GM12878 (cell line): ENCODE measurements around the gene RPA3. TPM values are rescaled to one million over a fixed set of nuclear protein-coding genes. Genes with fewer than 3 reads are reported as not detected.

Experiments
- ATAC-seq: fragments of 200-7000 bp; cut with Tn5 transposase; 3 replicates; pipeline ENCODE4 v1.9.1; 2020; ENCODE audit warnings: mild to moderate bottlenecking, moderate library complexity
- BruUV-seq: library from RNA; stranded (reverse); fragments of 400-500 nt; replicated peaks from 2 replicates; lab custom pipeline; 2021; lab: Mats Ljungman, UMichigan
- CTCF ChIA-PET: fragments of 300-600 bp; sonication (Branson Sonifier 250); formaldehyde crosslinking; extraction: SDS; loops from one replicate; lab custom pipeline; 2021; ENCODE audit warnings: inconsistent platforms; lab: Yijun Ruan, JAX
- POLR2A ChIA-PET: fragments of 350-600 bp; formaldehyde crosslinking; extraction: SDS; loops from one replicate; lab custom pipeline; 2021; ENCODE audit warnings: inconsistent platforms; lab: Charles Lee
- RAD21 ChIA-PET: fragments of 300-600 bp; sonication (Branson Sonifier 250); formaldehyde crosslinking; loops from one replicate; lab custom pipeline; 2023; ENCODE audit warnings: antibody characterized with exemption; ENCODE audit not compliant: unreplicated experiment; lab: Charles Lee
- SMC1A ChIA-PET: fragments of 300-600 bp; sonication (Branson Sonifier 250); formaldehyde crosslinking; loops from one replicate; lab custom pipeline; 2023; ENCODE audit not compliant: unreplicated experiment, uncharacterized antibody; lab: Charles Lee
- DNase-seq: peaks from one replicate; pipeline ENCODE4 v3.0.0-alpha.2; 2011; ENCODE audit warnings: low read depth, low spot score
- FAIRE-seq: peaks from 3 replicates; lab custom pipeline; 2011; peaks lifted over from hg19 to GRCh38; lab: Jason Lieb, UNC
- H2AFZ ChIP-seq: 2 replicates; pipeline ENCODE4 v1.6.0; 2011; ENCODE audit warnings: low read depth, low read length, control low read depth; ENCODE audit not compliant: control insufficient read depth
- H3K27ac ChIP-seq: 2 replicates; pipeline ENCODE4 v1.5.1; 2011; ENCODE audit warnings: control low read depth; ENCODE audit not compliant: control insufficient read depth, insufficient read depth
- H3K27me3 ChIP-seq, 2 experiments: replicated peaks in 1 of 2; 2 replicates each; pipeline versions ENCODE4 v1.6.0 to v1.6.1; 2011; ENCODE audit warnings: low read length in 1 of 2; ENCODE audit not compliant: control insufficient read depth in 2 of 2, insufficient read depth in 2 of 2
- H3K36me3 ChIP-seq, 2 experiments: 2 replicates each; pipeline ENCODE4 v1.5.1; 2011; ENCODE audit warnings: low read length in 1 of 2; ENCODE audit not compliant: control insufficient read depth in 2 of 2, insufficient read depth in 2 of 2
- H3K4me1 ChIP-seq: 2 replicates; pipeline ENCODE4 v1.6.1; 2011; ENCODE audit warnings: mild to moderate bottlenecking, low read length, moderate library complexity, mixed read lengths; ENCODE audit not compliant: control insufficient read depth, insufficient read depth
- H3K4me2 ChIP-seq: 2 replicates; pipeline ENCODE4 v1.6.0; 2011; ENCODE audit warnings: control low read depth; ENCODE audit not compliant: control insufficient read depth, insufficient read depth
- H3K4me3 ChIP-seq: fragments of 200-600 bp; sonication (generic); 2 replicates; pipeline ENCODE4 v1.5.1; 2016
- H3K79me2 ChIP-seq: 2 replicates; pipeline ENCODE4 v1.6.0; 2011; ENCODE audit warnings: low read length; ENCODE audit not compliant: control insufficient read depth, insufficient read depth
- H3K9ac ChIP-seq: 2 replicates; pipeline ENCODE4 v1.8.0; 2011; ENCODE audit warnings: low read length, control low read depth, mixed read lengths; ENCODE audit not compliant: control insufficient read depth, insufficient read depth
- H3K9me3 ChIP-seq: replicated peaks from 3 replicates; pipeline ENCODE4 v1.5.1; 2011; ENCODE audit warnings: mild to moderate bottlenecking, low read length; ENCODE audit not compliant: control insufficient read depth, insufficient read depth
- H4K20me1 ChIP-seq: 2 replicates; pipeline ENCODE4 v1.6.0; 2011; ENCODE audit not compliant: control insufficient read depth, insufficient read depth
- E2F8 ChIP-seq: fragments of 450-650 bp; IDR thresholded peaks from 2 replicates; pipeline ENCODE4 v1.6.1; 2018; ENCODE audit warnings: mild to moderate bottlenecking, low read depth, moderate library complexity; ENCODE audit not compliant: partially characterized antibody
- ETV6 ChIP-seq, 2 experiments: fragments of 450-650 bp in 1 of 2; IDR thresholded peaks in 1 of 2; conservative IDR thresholded peaks in 1 of 2; 2 replicates each; pipeline ENCODE4 v1.6.1; 2014; ENCODE audit warnings: antibody characterized with exemption in 1 of 2, borderline replicate concordance in 1 of 2, low read depth in 1 of 2, mild to moderate bottlenecking in 1 of 2, moderate library complexity in 1 of 2
- IRF4 ChIP-seq: IDR thresholded peaks from 2 replicates; pipeline ENCODE4 v1.6.1; 2011; ENCODE audit warnings: low read depth, low read length
- NKRF ChIP-seq: fragments of 450-650 bp; conservative IDR thresholded peaks from 2 replicates; pipeline ENCODE4 v1.6.1; 2017; ENCODE audit warnings: mild to moderate bottlenecking, moderate library complexity
- POLR2A ChIP-seq: IDR thresholded peaks from 2 replicates; pipeline ENCODE4 v1.6.1; 2011; ENCODE audit warnings: low read depth, mild to moderate bottlenecking, low read length
- POU2F2 ChIP-seq: IDR thresholded peaks from 3 replicates; pipeline ENCODE4 v1.6.1; 2011; ENCODE audit warnings: low read depth, mild to moderate bottlenecking, low read length, borderline replicate concordance
- RBBP5 ChIP-seq: fragments of 200-600 bp; sonication (generic); conservative IDR thresholded peaks from 2 replicates; pipeline ENCODE4 v1.6.1; 2016
- RELB ChIP-seq: fragments of 450-650 bp; IDR thresholded peaks from 2 replicates; pipeline ENCODE4 v1.6.1; 2017; ENCODE audit warnings: low read depth, mild to moderate bottlenecking, moderate library complexity
- ZBED1 ChIP-seq: IDR thresholded peaks from 2 replicates; pipeline ENCODE4 v1.6.1; 2016; ENCODE audit warnings: borderline replicate concordance
- ZBTB40 ChIP-seq: fragments of 450-650 bp; IDR thresholded peaks from 2 replicates; pipeline ENCODE4 v1.6.1; 2016; ENCODE audit warnings: mild to moderate bottlenecking, moderate library complexity, borderline replicate concordance
- in situ Hi-C: fragments of 300-500 bp; cut with MboI; formaldehyde crosslinking; loops from 9 replicates; pipeline ENCODE4 v1.14.3; 2018; ENCODE audit warnings: mixed read lengths
- intact Hi-C: fragments of 100-400 bp; cut with micrococcal nuclease; formaldehyde crosslinking; loops from one replicate; pipeline ENCODE4 v1.14.2; 2022; ENCODE audit not compliant: unreplicated experiment
- polyA plus RNA-seq, 11 experiments: library from polyadenylated mRNA; depleted of rRNA in 4 of 11; unstranded in 6 of 11; stranded (reverse) in 5 of 11; fragments of >200 nt; fragmentation: Nextera tagmentation in 4 of 11; fragmentation: Illumina TruSeq in 1 of 11; extraction: Ambion mirVana in 4 of 11; extraction: Trizol in 1 of 11; gene quantifications; 1 replicate in 1 of 11; 2 replicates in 10 of 11; pipeline versions ENCODE4 v1.2.1 to v1.2.3, GENCODE V29; 2011 to 2016; ENCODE audit warnings: inconsistent platforms in 2 of 11, missing spikeins in 2 of 11, low read depth in 1 of 11
- total RNA-seq, 4 experiments: library from RNA; depleted of rRNA in 3 of 4; stranded (reverse); fragments of >200 nt in 3 of 4; fragmentation: Illumina TruSeq in 1 of 4; extraction: Trizol in 1 of 4; gene quantifications; 2 replicates each; pipeline versions ENCODE4 v1.2.1 to v1.2.3, GENCODE V29; 2013 to 2021

The RPA3 gene
- total and polyA plus RNA-seq, 10 of the 15 experiments (the other 5 are each of a cell fraction or from before 2014, with no cell fraction given), result 60.2 to 343 (median 112) TPM

- H3K4me2 ChIP-seq, result no peak overlapping the region
- H3K4me3 ChIP-seq, result no peak overlapping the region
- no peak for FAIRE-seq
- in situ Hi-C loops (loop anchor here (10.0 kb wide), 1 partner anchor 342 kb away; no protein-coding TSS in a partner anchor), intact Hi-C loops (loop anchor here (5.0 to 10.0 kb wide), 4 partner anchors 172 to 662 kb away; no protein-coding TSS in a partner anchor)
- ChIA-PET RAD21 (interaction anchor here (1.1 to 2.3 kb wide), 3 partner anchors 79 to 423 kb away, joined by 4 to 7 read pairs (median 5); no protein-coding TSS in a partner anchor), SMC1A (interaction anchor here (0.6 to 4.6 kb wide), 10 partner anchors 7 to 204 kb away, joined by 3 to 36 read pairs (median 4); partner anchors contain the start of gene UMAD1), POLR2A (interaction anchor here (1.3 kb wide), 1 partner anchor 10 kb away, joined by 3 read pairs; no protein-coding TSS in a partner anchor), CTCF (interaction anchor here (0.6 to 1.3 kb wide), 3 partner anchors 54 to 111 kb away, joined by 3 to 6 read pairs (median 4); no protein-coding TSS in a partner anchor)
- no peaks in the 10 kb centered on the region for H4K20me1 ChIP-seq
- no peak for DNase-seq
- no peaks in the 10 kb centered on the region for H3K9me3 ChIP-seq
- H3K9ac ChIP-seq, result no peak overlapping the region
- H3K79me2 ChIP-seq, result no peaks in the 10 kb centered on the region
- H3K36me3 ChIP-seq, result no peaks in the 10 kb centered on the region
- no TSS peak for BruUV-seq
- no peak overlapping the region for H2AFZ ChIP-seq
- no peak overlapping the region for H3K27ac ChIP-seq
- no peaks in the 10 kb centered on the region for H3K27me3 ChIP-seq
- no peak for ATAC-seq
- peaks cover 3% of the 10 kb centered on the region; the same call in 1 of the 2 replicates for H3K4me1 ChIP-seq
- no peak for TF ChIP-seq ZBED1
- TF ChIP-seq POU2F2, result no peak
- TF ChIP-seq ETV6 (conservative IDR thresholded peaks at IDR 0.05 in 1 of 2, IDR thresholded peaks at IDR 0.05 in 1 of 2; ENCODE audit: borderline replicate concordance in 1 of 2, low read depth in 1 of 2), result no peak
- TF ChIP-seq RELB, result no peak
- no peak for TF ChIP-seq IRF4
- TF ChIP-seq ZBTB40, result no peak
- TF ChIP-seq RBBP5, result no peak
- no peak for TF ChIP-seq E2F8
- no peak for TF ChIP-seq NKRF
- no peak for TF ChIP-seq POLR2A
Observed at GRCh38 chr7:7766671-7767070, 48.3 kb upstream of the RPA3 start.
